Activated CD8-positive, alpha-beta memory T cell treated with anti-CD3 and anti-CD28 coated beads for 4 hours (primary cell): ENCODE measurements around the gene LIMD2.

ENCODE experiments used
- DNase-seq, 2 donors: peaks; one replicate each; pipeline ENCODE4 v3.0.0-alpha.2; 2020; ENCODE audit warnings: low read depth in 2 of 2

LIMD2 gene

GRCh38 chr17:63681530-63681929, 18.4 kb downstream of the LIMD2 start:
- no peak for DNase-seq

DNA sequence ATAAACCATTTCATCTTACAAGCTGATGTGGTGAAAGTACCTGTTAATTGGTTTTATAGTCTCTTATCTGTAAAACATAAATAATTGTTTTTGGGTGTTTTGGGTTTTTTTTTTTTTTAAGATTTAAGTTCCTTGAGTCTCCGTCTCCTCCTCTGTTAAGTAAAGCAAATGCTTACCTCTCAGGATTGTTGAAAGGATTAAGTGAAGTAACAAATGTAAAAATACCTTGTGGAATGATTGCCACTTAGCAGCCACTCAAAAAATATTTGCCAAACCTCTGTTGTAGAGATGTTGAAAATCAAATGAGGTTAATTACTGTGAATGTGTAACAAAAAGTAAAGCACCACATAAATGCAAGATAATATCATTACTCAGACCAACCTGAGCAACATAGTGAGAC, 19.2 kb downstream of the LIMD2 start:
- DNase-seq = no peak

DNA sequence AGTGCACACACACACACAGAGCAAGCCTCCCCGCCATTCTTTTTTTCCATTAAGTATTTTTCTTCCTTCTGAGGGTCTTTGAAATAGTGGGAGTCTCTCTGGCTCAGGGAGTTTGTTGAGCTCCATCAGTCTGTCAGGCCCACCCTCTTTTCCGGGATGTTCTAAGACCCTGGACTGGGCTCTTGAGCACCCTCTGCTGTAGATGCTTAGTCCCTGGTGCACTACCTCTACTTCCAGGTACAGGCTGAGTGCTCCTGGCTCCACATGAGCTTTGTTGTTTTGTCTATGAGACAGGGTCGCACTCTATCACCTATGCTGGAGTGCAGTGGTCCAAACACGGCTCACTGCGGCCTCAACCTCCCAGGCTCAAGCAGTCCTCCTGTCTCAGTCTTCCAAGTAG, 20.7 kb downstream of the LIMD2 start:
- no peak for DNase-seq

GRCh38 chr17:63676584-63676983, 23.3 kb downstream of the LIMD2 start:
- DNase-seq = no peak

DNA sequence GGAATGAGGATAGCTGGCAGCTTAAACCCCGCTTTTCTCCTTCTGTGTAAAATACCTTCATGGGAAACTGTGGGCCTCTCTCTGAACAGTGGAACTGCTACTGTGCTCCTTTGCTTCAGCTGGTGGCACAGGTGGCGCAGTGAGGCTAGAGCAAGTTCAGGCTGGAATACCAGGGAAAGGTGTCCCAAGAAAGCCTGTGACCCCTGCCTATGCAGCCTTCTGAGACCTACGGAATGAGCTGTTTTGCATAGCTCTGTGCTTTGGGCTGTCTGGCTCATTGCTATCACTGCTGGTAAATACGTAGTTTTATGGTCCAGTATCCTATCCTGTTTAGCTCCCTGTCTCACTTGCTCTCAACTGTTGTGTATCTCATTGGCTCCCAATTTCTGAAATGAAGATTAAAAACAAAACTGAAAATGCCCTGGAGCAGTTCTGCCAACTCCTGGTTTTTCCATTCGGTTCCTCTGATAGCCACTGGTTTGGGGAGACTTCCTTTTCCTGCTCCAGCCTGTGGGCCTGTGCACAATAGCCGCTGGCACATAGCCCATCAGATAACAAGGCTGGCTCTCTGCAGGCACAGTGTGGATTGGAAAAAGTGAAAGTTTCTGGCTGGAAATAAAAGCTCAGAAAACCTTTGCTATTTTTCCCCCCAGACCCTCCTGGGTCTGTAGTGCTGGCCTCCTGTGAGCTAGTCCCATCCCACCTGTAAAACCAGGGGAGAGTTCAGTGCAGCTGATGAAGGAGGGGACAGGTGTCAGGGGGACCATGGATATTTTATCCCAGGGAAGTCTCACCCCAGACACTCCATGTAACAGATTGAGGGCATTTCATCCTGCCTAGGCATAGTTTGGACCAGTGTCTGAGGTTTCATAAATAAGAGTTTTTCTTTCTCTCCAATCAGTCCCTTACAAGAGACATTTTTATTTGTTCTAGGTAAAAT, 24.0 kb downstream of the LIMD2 start:
- no peak for DNase-seq

DNA sequence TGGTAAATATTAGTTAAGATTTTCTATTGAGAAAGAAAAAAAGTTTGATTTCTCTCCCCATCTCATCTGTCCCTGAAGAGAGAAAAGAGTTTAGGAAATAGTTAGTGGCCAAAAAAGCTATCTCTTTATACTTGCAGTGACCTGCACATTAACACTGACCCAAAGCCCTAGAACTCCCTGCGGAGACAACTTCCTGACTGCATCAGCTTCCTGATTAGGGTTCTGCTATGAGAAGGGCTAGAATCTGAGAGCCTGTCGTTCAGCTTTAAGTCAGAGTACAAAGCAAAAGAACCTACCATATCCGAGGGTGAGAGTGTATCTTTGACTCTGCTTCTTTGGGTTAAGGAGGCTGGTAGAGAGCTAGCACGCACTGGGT, 24.7 kb downstream of the LIMD2 start:
- DNase-seq = no peak

GRCh38 chr17:63672856-63673255, 27.1 kb downstream of the LIMD2 start:
- DNase-seq = no peak

GRCh38 chr17:63665527-63666214, 34.3 kb downstream of the LIMD2 start:
- DNase-seq = no peak

DNA sequence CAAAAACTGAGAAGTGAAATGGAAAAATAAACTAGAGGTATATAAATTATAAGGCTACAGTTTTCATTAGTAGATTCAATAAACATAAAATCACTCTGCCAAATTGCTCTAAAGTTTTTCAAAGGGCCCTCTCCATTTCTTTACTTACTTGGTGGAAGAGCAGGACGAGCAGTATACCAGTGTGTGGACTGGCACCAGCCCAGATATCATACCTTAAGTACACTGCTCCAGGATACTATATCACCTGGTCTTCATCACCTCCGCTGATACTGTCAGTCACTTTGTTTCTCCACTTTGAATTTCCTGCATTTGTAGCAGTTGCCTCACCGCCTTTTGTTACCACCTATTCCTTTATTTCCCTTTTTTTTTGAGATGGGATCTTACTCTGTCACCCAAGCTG, 40.1 kb downstream of the LIMD2 start:
- no peak for DNase-seq

GRCh38 chr17:63658366-63658765, 41.6 kb downstream of the LIMD2 start:
- no peak for DNase-seq

DNA sequence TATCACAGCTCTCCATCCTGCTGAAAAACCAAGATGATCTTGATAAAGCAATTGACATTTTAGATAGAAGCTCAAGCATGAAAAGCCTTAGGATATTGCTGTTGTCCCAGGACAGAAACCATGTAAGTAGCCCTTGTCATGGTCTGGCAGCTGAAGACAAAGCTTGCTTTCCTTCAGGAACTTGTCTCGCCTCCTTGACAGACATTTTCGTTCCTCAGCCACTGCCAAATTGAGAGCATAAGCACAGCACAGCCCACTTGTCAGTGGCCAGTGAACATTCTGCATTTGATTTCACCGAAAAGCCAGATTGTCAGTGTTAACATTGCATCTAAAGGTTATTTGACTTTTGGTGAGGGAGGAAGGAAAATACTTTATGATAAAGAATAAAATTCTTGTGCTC, 42.1 kb downstream of the LIMD2 start:
- no peak for DNase-seq

DNA sequence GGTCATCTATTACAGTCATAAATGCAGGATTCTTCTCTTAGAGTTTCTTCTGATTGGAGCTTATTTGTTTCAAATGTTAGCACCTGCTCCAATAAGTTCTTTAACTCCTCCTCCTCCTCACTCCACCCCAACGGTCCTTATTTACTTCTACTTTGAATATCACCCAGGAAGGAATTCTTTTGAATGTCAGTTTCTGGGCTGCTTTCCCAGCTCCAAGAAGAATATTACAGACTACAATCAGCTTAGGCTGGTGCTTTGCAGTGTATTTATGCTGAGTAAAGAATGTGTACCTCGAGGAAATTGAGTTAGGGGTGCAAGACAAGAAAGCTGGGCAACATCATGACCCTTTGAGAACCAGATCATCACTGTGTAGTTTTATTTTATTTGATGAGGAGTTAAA, 46.9 kb downstream of the LIMD2 start:
- no peak for DNase-seq

GRCh38 chr17:63652106-63652505, 47.8 kb downstream of the LIMD2 start:
- no peak for DNase-seq

DNA sequence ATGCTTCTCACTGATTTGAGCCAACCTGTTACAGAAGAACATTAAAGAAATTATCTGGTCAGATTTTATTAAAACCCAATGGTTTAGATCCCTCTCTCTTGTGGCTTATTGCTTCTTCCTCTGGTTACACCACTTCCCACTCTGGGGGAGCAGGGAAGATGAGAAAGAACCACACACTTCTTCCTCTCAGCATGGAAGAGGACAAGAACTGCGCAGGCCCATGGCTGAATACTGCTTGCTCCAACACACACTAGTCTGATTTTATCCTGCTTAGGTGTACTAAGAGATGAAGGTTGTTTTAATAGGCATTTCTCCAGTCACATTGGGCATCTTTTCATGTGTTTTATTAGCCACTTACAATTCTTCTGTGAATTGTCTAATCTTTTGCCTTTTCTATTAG, 50.1 kb downstream of the LIMD2 start:
- no peak for DNase-seq

DNA sequence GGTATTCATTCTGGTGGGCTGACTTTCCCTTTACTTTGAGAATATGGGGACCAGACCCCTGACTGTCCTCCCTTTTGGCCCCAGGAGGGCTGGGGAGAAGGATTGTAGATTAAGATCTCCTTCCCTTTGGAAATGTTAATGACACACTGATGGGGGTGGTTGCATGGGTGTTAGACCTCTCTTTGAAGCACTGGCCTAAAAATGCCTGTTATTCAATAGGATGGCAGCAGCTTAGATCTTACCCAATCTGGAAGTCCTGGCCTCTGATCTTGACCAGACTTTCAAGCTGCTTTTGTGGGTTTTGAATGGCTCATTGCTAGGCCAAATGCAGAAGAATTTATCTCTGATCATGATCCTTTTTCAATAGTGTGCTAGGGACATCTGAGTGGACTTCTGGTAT, 52.0 kb downstream of the LIMD2 start:
- DNase-seq = no peak

- no peak for DNase-seq
These were observed 52.7 kb downstream of the LIMD2 start for GRCh38 chr17:63647065-63647725.

GRCh38 chr17:63646488-63646806, 53.5 kb downstream of the LIMD2 start:
- DNase-seq = no peak
